GM19468 (cell line): ENCODE results near the gene AGER.
"Not testable (repeated sequence)": the region's sequence is repeated elsewhere in the genome, so short reads cannot be mapped to it uniquely, and the experiment has no call there.

Source experiments
- ATAC-seq: cut with Tn5 transposase; IDR thresholded peaks from one replicate; pipeline ENCODE4 v1.9.1; 2021; ENCODE audit warnings: mild to moderate bottlenecking, moderate library complexity, moderate number of reproducible peaks; ENCODE audit not compliant: unreplicated experiment; ENCODE audit errors: extremely low read depth

The AGER gene

GRCh38 chr6:32184084-32184640 lies at the start of gene AGER:
TSS of gene AGER (minus strand) at chr6:32184253. CDS start at chr6:32184222, 31 bp downstream.
- no peak for ATAC-seq

GRCh38 chr6:32226434-32226833 lies 42.4 kb upstream of the AGER start:
- ATAC-seq, result no peak

GRCh38 chr6:32224696-32225095 lies 40.6 kb upstream of the AGER start:
- ATAC-seq, result no peak

DNA sequence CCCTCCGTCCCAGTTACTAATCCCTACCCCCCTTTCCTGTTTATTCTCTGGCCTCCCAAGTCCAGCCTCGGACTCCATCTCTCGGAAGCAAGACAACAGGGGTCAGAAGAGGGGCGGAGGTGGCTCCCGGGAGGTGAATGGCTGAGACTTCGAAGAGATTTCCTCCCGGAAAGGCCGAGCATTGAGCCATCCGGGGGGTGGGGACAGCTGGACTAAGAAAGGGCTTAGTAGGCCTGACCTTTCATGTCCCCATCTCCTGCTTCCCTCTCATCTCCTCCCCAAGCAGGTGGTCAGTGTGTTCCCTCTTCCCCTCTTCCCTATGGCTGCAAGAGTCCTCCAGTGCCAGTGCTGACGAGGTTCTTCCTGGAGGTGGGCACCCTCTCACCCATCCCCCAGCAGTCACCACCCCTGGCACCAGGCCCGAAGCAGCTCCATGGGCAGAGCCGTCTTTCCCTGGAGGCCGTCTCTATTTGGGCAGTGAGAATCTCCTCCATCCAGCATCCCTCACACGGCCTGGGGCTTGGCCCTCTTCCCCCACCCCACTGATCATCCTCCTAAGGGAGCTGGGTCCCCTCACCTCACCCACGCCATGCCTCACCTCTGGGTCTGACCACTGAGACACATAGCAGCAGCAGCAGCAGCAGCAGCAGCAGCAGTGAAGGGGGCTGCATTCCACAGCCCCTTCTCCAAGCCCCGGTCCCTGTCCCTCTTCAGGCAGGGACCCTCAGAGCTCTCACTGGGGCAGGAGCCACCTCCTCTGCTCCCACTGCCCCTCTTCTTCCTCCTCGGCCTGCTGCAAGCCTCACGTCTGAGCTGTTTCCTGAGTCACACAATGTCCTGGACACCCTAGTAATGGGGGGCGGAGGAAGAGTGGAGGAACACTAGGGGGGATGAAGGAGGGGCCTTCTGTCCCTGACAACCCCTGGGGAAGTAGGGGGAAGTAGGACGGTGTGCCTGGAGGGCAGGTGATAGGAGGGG lies 39.5 kb upstream of the AGER start, which contains the start of gene NOTCH4:
Gene NOTCH4 (minus strand): TSS at position 810 of the 978 bp plus-strand sequence. CDS start 139 bp downstream, at position 671.
- ATAC-seq, result no peak

- no peak for ATAC-seq
Observed at GRCh38 chr6:32222333-32223230, 38.5 kb upstream of the AGER start.

- no peak for ATAC-seq
Observed at GRCh38 chr6:32220021-32220420, 36.0 kb upstream of the AGER start.

DNA sequence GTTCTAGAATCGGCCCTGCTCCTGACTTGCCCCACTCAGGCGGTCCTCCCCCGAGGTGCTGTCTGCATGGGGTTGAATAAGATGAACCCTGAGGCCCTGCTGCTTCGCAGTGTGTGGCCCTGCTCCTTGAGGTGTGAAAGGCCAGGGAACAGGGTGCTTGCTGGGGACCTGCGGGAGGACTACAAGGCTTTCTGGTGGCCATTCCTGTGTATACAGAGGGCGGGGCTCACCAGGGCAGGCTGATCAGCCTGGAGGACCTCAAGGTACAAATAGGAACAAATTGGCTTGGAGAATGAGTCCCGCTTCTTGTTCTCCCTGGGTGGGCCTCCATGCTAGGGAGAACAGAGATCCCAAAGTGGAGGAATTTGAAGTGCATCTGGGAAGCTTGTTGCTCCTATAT lies 34.1 kb upstream of the AGER start:
- ATAC-seq, result no peak

- ATAC-seq, result no peak
Observed at GRCh38 chr6:32216998-32217397, 32.9 kb upstream of the AGER start.

- ATAC-seq, result no peak
Observed at GRCh38 chr6:32216285-32216684, 32.2 kb upstream of the AGER start.

GRCh38 chr6:32215617-32216016 lies 31.6 kb upstream of the AGER start:
- no peak for ATAC-seq

DNA sequence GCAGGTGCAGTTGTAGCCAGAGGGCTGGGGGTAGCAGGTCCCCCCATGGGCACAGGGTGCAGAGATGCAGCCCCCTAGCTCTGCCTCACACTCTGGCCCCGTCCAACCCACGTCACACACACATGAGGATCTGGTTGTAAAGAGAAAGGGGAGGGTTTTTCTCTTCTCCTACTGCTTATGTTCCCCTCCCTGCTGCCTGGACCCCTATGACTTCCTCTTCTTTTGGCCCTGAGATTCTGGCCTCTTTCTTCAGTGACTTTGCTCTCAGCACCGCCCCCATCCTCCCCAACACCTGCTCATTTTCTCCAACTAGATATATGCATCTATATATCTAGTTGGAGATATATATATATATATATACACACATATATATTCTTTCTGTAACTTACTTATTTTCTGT lies 30.1 kb upstream of the AGER start:
- no peak for ATAC-seq

- ATAC-seq, result no peak
Observed at GRCh38 chr6:32213649-32214048, 29.6 kb upstream of the AGER start.

DNA sequence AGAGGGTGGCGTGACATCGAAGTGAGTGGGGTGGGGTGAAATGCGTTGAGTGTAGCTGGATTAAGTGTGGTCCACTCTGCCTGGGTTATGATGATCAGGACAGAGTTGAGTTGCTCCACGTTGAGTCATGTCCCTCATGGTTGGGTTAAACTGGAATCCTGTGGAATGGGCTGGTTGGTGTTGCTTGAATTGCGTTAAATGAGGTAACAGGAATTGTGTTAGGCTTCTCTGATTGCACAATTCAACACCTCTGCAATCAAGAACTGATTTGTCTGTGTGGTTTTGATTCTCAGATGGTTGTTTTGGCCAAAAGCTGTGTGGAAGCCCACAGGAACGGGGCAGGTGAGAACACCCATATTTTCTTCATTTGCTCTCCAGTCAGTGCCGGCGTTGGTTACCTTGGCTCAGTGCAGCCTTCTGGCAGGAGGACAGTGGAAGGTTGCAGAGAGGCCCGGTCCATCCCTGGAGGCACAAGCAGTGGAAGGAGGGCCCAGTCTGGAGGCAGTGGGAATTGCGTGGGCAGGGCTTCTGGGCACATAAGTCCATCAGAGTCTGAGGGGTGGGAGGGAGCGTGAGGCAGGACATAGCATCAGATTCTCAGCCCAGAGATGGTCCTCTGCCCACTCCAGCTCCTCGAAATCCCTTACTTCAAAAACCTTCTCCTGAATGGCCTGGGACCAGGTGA lies 28.2 kb upstream of the AGER start:
- no peak for ATAC-seq

GRCh38 chr6:32211432-32211831 lies 27.4 kb upstream of the AGER start:
- ATAC-seq, result not testable (repeated sequence)

DNA sequence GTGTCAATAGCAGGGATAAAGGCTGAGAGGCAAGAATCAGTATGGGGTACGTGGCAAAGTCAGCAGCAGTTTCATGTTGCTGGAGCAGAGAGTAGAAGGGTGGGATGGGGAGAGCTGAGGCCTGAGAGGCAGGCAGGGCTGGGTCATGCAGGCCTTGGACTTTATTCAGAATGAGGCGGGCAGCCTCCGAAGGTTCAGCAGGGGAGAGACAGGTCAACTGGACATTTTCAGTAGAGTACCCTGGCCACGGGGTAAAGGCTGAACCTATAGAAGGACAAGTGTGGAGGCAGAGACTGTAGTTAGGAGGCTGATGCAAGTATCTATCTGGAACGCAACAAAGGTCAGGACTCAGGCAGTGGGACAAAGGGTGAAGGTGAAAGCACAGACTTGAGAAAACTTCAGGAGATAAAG lies 26.1 kb upstream of the AGER start:
- no peak for ATAC-seq

DNA sequence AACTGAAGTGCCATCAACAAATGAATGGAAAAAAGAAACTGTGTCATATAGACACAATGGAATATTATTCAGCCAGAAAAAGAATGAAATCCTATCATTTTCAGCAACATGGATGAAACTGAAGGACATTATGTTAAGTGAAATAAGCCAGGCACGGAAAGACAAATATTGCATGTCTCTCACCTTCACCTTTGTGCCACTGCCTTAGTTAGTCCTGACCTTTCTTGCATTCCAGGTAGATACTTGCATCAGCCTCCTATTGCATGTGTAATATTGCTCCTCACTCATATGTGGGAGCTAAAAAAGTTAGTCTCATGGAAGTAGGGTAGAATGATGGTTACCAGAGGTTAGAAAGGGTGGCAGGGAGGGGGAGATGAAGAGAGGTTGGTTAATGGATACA lies 24.9 kb upstream of the AGER start:
- ATAC-seq, result no peak

- no peak for ATAC-seq
Observed at GRCh38 chr6:32204268-32204715, 20.2 kb upstream of the AGER start.

- no peak for ATAC-seq
Observed at GRCh38 chr6:32203426-32204267, 19.6 kb upstream of the AGER start.

GRCh38 chr6:32202186-32202585 lies 18.1 kb upstream of the AGER start:
- ATAC-seq, result no peak
